Mesangial cell (primary cell): ENCODE measurements around the gene CCNT2. TPM values are rescaled to one million over a fixed set of nuclear protein-coding genes. Genes with fewer than 3 reads are reported as not detected.

Experiments
- total RNA-seq: library from RNA; depleted of rRNA; stranded (reverse); fragments of >200 nt; gene quantifications from 2 replicates; pipeline ENCODE4 v1.2.3, GENCODE V29; 2015

Gene CCNT2
- total RNA-seq = 9.5 and 12.0 TPM in 2 replicates

GRCh38 chr2:134918526-134919340, at the start of gene CCNT2:
CCNT2 (plus strand) TSS chr2:134918822; CDS start chr2:134918855, 33 bp downstream.

Other genes starting within 250 kb of the CCNT2 start
- 1.0 and 1.1 TPM in 2 replicates for gene TMEM163, start 199.8 kb upstream of the CCNT2 start, total RNA-seq
- not detected in 2 replicates for gene ACMSD, start 80.2 kb upstream of the CCNT2 start, total RNA-seq
- gene MAP3K19, start 128.6 kb downstream of the CCNT2 start, total RNA-seq = not detected in 2 replicates
- gene RAB3GAP1, start 133.5 kb downstream of the CCNT2 start, total RNA-seq = 16.1 and 20.3 TPM in 2 replicates